Fibroblast of lung (primary cell): ENCODE measurements around the gene HTRA3.

Experiments
- CTCF ChIP-seq, 2 donors: IDR thresholded peaks in 1 of 2; conservative IDR thresholded peaks in 1 of 2; 1 replicate in 1 of 2; 2 replicates in 1 of 2; pipeline ENCODE4 v1.5.1; 2011 to 2012; ENCODE audit warnings: low read length in 2 of 2, control low read depth in 1 of 2, inconsistent platforms in 1 of 2, low read depth in 1 of 2, mild to moderate bottlenecking in 1 of 2
- EZH2 ChIP-seq: IDR thresholded peaks from 2 replicates; pipeline ENCODE4 v1.5.1; 2012; ENCODE audit warnings: low read length, control low read depth, mild to moderate bottlenecking; ENCODE audit errors: missing control alignments

GRCh38 chr4:8283161-8283560, 13.6 kb downstream of the HTRA3 start:
- TF ChIP-seq CTCF (conservative IDR thresholded peaks at IDR 0.05 in 1 of 2, IDR thresholded peaks at IDR 0.05 in 1 of 2; ENCODE audit: low read depth in 1 of 2, low read length in 2 of 2) (no peak), EZH2 (no peak)
